Astrocyte (in vitro differentiated cells and primary cell): ENCODE measurements around the gene WNT5B. TPM values are rescaled to one million over a fixed set of nuclear protein-coding genes. Genes with fewer than 3 reads are reported as not detected.

Source experiments
- DNase-seq: peaks from one replicate; pipeline ENCODE4 v3.0.0-alpha.2; 2010; ENCODE audit warnings: low read depth
- FAIRE-seq: peaks from 2 replicates; lab custom pipeline; 2011; peaks lifted over from hg19 to GRCh38; lab: Jason Lieb, UNC
- H2AFZ ChIP-seq: 2 replicates; pipeline ENCODE4 v1.6.0; 2012; ENCODE audit warnings: low read depth, low read length, inconsistent platforms
- H3K27ac ChIP-seq: 2 replicates; pipeline ENCODE4 v1.5.1; 2011; ENCODE audit warnings: low read depth, low read length, inconsistent platforms
- H3K27me3 ChIP-seq: 2 replicates; pipeline ENCODE4 v1.6.0; 2011; ENCODE audit warnings: low read length, inconsistent platforms; ENCODE audit not compliant: insufficient read depth
- H3K36me3 ChIP-seq: 2 replicates; pipeline ENCODE4 v1.5.1; 2011; ENCODE audit warnings: low read length, inconsistent platforms; ENCODE audit not compliant: insufficient read depth
- H3K4me1 ChIP-seq: 2 replicates; pipeline ENCODE4 v1.5.1; 2011; ENCODE audit warnings: low read length, inconsistent platforms; ENCODE audit not compliant: insufficient read depth
- H3K4me2 ChIP-seq: 2 replicates; pipeline ENCODE4 v1.6.0; 2012; ENCODE audit warnings: low read length, inconsistent platforms
- H3K4me3 ChIP-seq: 2 replicates; pipeline ENCODE4 v1.5.1; 2011; ENCODE audit warnings: low read depth, mild to moderate bottlenecking, low read length, inconsistent platforms; ENCODE audit not compliant: insufficient read depth
- H3K79me2 ChIP-seq: 2 replicates; pipeline ENCODE4 v1.6.0; 2012; ENCODE audit warnings: mild to moderate bottlenecking, low read length, inconsistent platforms; ENCODE audit not compliant: insufficient read depth
- H3K9ac ChIP-seq: 2 replicates; pipeline ENCODE4 v1.6.0; 2012; ENCODE audit warnings: mild to moderate bottlenecking, low read length, inconsistent platforms
- H3K9me3 ChIP-seq: 2 replicates; pipeline ENCODE4 v1.5.1; 2012; ENCODE audit warnings: low read depth, mild to moderate bottlenecking, low read length, inconsistent platforms; ENCODE audit not compliant: insufficient read depth
- H4K20me1 ChIP-seq: 2 replicates; pipeline ENCODE4 v1.6.0; 2012; ENCODE audit warnings: low read length, inconsistent platforms; ENCODE audit not compliant: insufficient read depth
- H3K27ac Mint-ChIP-seq: one replicate; pipeline ENCODE4 v1.8.0; 2021; ENCODE audit warnings: mild to moderate bottlenecking, mixed read lengths; ENCODE audit not compliant: unreplicated experiment
- H3K27me3 Mint-ChIP-seq: one replicate; pipeline ENCODE4 v1.8.0; 2021; ENCODE audit warnings: low read depth, mixed read lengths; ENCODE audit not compliant: unreplicated experiment
- H3K36me3 Mint-ChIP-seq: one replicate; pipeline ENCODE4 v1.8.0; 2021; ENCODE audit warnings: low read depth, mixed read lengths; ENCODE audit not compliant: unreplicated experiment
- H3K4me1 Mint-ChIP-seq: one replicate; pipeline ENCODE4 v1.8.0; 2021; ENCODE audit warnings: low read depth, mixed read lengths; ENCODE audit not compliant: unreplicated experiment
- H3K4me3 Mint-ChIP-seq: one replicate; pipeline ENCODE4 v1.8.0; 2021; ENCODE audit warnings: mild to moderate bottlenecking, moderate library complexity, mixed read lengths; ENCODE audit not compliant: unreplicated experiment
- H3K9me3 Mint-ChIP-seq: one replicate; pipeline ENCODE4 v1.8.0; 2021; ENCODE audit warnings: mild to moderate bottlenecking, mixed read lengths; ENCODE audit not compliant: unreplicated experiment
- EZH2 ChIP-seq: IDR thresholded peaks from 2 replicates; pipeline ENCODE4 v1.6.1; 2012; ENCODE audit warnings: mild to moderate bottlenecking, low read length, inconsistent platforms; ENCODE audit not compliant: insufficient read depth
- total RNA-seq: library from RNA; stranded (reverse); gene quantifications from 2 replicates; pipeline ENCODE4 v1.2.1, GENCODE V29; 2021
- TF ChIP-seq, protein P1 (sequence below): IDR thresholded peaks from 2 replicates; pipeline ENCODE4 v1.5.1; 2011; ENCODE audit warnings: low read depth, mild to moderate bottlenecking, inconsistent platforms, low read length, moderate library complexity; ENCODE audit not compliant: insufficient read depth

Gene WNT5B
- total RNA-seq, 1 donor from 2014 or later = 110 TPM

GRCh38 chr12:1630133-1630826, 1.2 kb downstream of the WNT5B start:
- H3K27ac ChIP-seq = no peak overlapping the region
- H3K4me2 ChIP-seq = peak overlapping the region; percentile 83
- peaks cover 3% of the 10 kb centered on the region for H3K36me3 ChIP-seq
- Mint-ChIP-seq H3K27ac (peak overlapping the region; percentile 75), H3K4me3 (peak overlapping the region; percentile 61), H3K9me3 (no peaks in the 10 kb centered on the region), H3K36me3 (peaks cover 18% of the 10 kb centered on the region), H3K27me3 (peaks cover 3% of the 10 kb centered on the region), H3K4me1 (peaks cover 25% of the 10 kb centered on the region)
- no peak for DNase-seq
- H3K27me3 ChIP-seq = no peaks in the 10 kb centered on the region
- H4K20me1 ChIP-seq = peaks cover 48% of the 10 kb centered on the region
- H3K79me2 ChIP-seq = peaks cover 4% of the 10 kb centered on the region
- H3K4me3 ChIP-seq = peak overlapping the region; percentile 29
- peak overlapping the region; percentile 61 for H2AFZ ChIP-seq
- peak; percentile 46 for TF ChIP-seq EZH2
- TF ChIP-seq, protein P1, sequence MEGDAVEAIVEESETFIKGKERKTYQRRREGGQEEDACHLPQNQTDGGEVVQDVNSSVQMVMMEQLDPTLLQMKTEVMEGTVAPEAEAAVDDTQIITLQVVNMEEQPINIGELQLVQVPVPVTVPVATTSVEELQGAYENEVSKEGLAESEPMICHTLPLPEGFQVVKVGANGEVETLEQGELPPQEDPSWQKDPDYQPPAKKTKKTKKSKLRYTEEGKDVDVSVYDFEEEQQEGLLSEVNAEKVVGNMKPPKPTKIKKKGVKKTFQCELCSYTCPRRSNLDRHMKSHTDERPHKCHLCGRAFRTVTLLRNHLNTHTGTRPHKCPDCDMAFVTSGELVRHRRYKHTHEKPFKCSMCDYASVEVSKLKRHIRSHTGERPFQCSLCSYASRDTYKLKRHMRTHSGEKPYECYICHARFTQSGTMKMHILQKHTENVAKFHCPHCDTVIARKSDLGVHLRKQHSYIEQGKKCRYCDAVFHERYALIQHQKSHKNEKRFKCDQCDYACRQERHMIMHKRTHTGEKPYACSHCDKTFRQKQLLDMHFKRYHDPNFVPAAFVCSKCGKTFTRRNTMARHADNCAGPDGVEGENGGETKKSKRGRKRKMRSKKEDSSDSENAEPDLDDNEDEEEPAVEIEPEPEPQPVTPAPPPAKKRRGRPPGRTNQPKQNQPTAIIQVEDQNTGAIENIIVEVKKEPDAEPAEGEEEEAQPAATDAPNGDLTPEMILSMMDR = no peak
- FAIRE-seq = no peak
- H3K9me3 ChIP-seq = no peaks in the 10 kb centered on the region
- peaks cover 18% of the 10 kb centered on the region for H3K4me1 ChIP-seq
- H3K9ac ChIP-seq = peak overlapping the region; percentile 5

- peak overlapping the region; percentile 61 for H3K4me3 Mint-ChIP-seq
These were observed 2.0 kb downstream of the WNT5B start for GRCh38 chr12:1630827-1631591.

More at GRCh38 chr12:1630827-1631591, 2.0 kb downstream of the WNT5B start:
- no peak overlapping the region for H2AFZ ChIP-seq
- H3K36me3 Mint-ChIP-seq = peaks cover 20% of the 10 kb centered on the region
- no peak overlapping the region for H3K4me3 ChIP-seq
- no peak overlapping the region for H3K27ac ChIP-seq
- TF ChIP-seq, protein P1 = no peak
- no peak for TF ChIP-seq EZH2
- peaks cover 7% of the 10 kb centered on the region for H3K36me3 ChIP-seq
- H3K27me3 Mint-ChIP-seq = peaks cover 3% of the 10 kb centered on the region
- H3K4me2 ChIP-seq = peak overlapping the region; percentile 83
- peaks cover 25% of the 10 kb centered on the region for H3K4me1 Mint-ChIP-seq
- peak; percentile 46 for DNase-seq
- H3K9me3 ChIP-seq = no peaks in the 10 kb centered on the region
- no peaks in the 10 kb centered on the region for H3K9me3 Mint-ChIP-seq
- no peaks in the 10 kb centered on the region for H3K27me3 ChIP-seq
- H3K4me1 ChIP-seq = peaks cover 13% of the 10 kb centered on the region
- no peak for FAIRE-seq
- peaks cover 4% of the 10 kb centered on the region for H3K79me2 ChIP-seq
- peaks cover 52% of the 10 kb centered on the region for H4K20me1 ChIP-seq
- H3K9ac ChIP-seq = peak overlapping the region; percentile 5
- peak overlapping the region; percentile 75 for H3K27ac Mint-ChIP-seq
